HG03571 (cell line): ENCODE measurements around the gene POLR2I.

Experiments used
- ATAC-seq: cut with Tn5 transposase; IDR thresholded peaks from one replicate; pipeline ENCODE4 v1.9.1; 2021; ENCODE audit not compliant: unreplicated experiment

The POLR2I gene

GRCh38 chr19:36114721-36115452 is at the start of gene POLR2I:
Gene POLR2I, minus strand, starts transcription at chr19:36114875. Its CDS starts 19 bp downstream, at chr19:36114856.
- ATAC-seq, result peak; percentile 82

DNA sequence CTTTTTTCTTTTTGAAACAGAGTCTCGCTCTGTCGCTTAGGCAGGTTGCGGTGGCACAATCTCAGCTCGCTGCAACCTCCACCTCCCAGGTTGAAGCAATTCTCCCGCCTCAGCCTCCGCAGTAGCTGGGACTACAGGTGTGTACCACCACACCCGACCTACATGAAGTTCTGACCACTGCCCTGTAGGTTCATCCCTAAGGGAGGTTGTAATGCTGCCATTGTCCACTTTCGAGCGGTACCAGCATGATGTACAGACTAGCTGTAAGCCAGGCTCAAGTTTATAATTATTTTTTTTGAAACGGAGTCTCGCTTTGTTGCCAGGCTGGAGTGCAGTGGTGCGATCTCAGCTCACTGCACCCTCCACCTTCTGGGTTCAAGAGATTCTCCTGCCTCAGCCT is 49.1 kb upstream of the POLR2I start:
- no peak for ATAC-seq

- ATAC-seq, result no peak
These were observed 46.3 kb upstream of the POLR2I start for GRCh38 chr19:36160821-36161596.

- ATAC-seq, result no peak
These were observed 38.5 kb upstream of the POLR2I start for GRCh38 chr19:36153126-36153525.

DNA sequence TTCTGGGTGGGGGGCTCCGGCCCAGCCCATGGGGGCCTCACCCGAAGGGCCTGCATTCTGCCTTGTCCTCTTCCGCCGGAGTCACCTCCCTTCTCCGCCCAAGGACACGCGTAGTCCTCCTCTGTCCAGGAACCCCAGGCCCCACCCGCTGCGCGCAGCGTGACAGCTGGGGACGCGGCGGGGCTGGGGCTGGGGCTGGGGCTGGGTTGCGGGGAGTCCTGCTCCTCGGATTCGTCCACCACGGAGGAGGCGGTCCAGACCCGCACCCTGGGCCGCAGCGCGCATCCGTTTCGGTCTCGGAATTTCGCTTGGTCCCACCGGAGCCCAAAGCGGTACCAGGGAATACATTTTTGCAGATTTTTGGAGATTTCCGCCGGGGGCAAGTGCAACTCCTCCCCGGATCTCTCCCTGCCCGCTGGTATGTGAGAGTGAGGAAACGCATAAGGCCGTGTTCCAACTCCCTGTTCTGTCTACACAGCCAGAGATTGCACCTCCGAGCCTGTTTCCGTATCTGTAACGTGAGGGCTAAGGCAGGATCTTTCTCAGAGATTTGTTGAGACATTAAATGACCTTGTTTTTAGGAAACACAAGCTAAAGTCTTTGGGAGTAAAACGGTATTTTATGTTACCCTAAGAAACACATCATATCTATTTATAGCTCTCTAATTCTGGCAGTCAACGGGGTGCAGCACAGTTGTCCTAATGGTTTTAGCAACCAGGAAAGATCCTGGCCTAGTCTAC is 37.8 kb upstream of the POLR2I start, which contains the start of gene COX7A1:
TSS of gene COX7A1 (minus strand) at position 96 of the 740 bp plus-strand sequence. CDS start at position 56, 40 bp downstream.
- ATAC-seq, result no peak

- no peak for ATAC-seq
These were observed 37.3 kb upstream of the POLR2I start for GRCh38 chr19:36152019-36152351.

DNA sequence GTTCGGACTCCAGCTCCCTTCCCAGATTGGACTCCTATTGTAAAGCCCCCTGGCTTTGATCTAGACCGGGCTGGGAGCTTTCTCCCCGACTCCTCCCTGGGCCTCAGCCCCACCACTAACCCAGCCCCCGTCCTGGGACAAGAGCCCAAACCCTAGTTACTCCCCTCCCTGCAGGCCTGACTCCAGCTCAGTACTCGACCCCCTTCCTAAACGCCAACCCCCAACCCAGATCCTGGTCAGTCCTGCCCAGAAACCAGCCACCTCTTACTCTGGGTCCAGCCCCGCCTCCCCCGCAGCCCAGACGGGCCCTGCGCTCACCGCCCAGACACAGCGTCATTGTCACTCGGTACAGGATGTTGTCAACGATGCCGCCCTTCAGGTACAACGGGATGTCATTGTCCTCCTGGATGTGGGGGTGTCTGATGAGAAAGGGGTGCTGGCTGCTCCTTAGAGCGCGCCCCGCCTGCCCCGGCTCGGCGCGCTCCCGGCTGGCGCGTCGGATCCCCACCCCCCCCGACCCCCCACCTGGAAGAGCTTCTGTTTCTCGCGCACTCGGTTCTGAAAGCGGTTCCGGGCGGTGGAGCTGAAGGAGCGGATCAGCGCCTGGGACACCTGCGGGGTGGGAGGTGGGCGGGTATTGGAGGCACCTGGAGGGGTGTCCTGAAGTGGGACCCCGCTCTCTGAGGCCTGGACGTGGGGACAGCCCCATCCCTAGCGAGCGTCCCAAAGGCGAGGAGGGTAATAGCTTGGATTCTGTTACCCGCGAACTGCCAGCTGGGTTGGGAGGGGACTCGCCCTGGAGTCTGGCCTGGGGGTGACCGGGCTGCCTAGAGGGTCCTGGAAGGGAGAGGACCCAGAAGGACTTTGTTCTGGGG is 36.7 kb upstream of the POLR2I start:
- ATAC-seq, result no peak

DNA sequence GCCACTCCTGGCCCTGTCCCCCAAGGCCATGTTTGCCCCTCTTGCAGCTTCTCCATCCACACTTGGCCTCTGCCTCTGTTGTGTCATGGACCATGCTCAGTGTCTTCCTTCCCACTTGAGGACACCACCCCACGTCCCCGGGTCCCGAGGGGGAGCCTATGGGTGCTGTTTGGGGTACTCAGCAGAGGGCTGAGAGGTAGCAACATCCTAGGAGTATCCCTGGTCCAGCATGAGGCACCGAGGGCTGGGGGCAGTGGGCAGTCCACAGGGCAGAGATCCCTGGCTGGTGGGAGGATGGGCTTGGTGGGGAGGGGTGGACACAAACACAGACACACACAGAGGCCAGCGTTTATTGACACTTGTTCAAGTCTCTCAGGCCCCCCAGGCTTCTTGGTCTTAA is 35.9 kb upstream of the POLR2I start:
- ATAC-seq, result no peak

- no peak for ATAC-seq
These were observed 35.2 kb upstream of the POLR2I start for GRCh38 chr19:36149673-36150406.

GRCh38 chr19:36144624-36145023 is 29.9 kb upstream of the POLR2I start:
- ATAC-seq, result no peak

GRCh38 chr19:36142496-36142895 is 27.8 kb upstream of the POLR2I start:
- no peak for ATAC-seq

DNA sequence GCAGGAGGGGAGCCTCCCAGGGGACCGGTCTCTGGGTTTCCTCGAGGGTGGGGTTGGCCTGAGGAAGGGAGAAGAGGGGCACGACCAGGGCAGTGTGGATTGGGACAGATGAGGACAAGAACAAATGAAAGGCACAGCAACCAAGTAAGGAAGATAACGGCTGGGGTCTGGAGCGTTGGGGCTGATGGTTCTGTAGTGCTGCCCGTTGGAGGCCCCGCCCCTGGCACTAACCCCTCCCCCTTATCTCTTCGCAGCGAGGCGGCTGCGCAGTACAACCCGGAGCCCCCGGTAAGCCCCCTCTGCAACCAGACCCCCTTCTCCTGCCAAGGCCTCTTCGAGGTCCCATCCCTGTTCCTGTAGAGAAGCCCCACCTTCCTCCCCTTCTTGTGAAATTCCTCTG is 27.4 kb upstream of the POLR2I start:
- ATAC-seq, result no peak

GRCh38 chr19:36141039-36141927 is 26.6 kb upstream of the POLR2I start:
- peak; percentile 45 for ATAC-seq

GRCh38 chr19:36140304-36141038 is 25.8 kb upstream of the POLR2I start:
- ATAC-seq, result no peak

DNA sequence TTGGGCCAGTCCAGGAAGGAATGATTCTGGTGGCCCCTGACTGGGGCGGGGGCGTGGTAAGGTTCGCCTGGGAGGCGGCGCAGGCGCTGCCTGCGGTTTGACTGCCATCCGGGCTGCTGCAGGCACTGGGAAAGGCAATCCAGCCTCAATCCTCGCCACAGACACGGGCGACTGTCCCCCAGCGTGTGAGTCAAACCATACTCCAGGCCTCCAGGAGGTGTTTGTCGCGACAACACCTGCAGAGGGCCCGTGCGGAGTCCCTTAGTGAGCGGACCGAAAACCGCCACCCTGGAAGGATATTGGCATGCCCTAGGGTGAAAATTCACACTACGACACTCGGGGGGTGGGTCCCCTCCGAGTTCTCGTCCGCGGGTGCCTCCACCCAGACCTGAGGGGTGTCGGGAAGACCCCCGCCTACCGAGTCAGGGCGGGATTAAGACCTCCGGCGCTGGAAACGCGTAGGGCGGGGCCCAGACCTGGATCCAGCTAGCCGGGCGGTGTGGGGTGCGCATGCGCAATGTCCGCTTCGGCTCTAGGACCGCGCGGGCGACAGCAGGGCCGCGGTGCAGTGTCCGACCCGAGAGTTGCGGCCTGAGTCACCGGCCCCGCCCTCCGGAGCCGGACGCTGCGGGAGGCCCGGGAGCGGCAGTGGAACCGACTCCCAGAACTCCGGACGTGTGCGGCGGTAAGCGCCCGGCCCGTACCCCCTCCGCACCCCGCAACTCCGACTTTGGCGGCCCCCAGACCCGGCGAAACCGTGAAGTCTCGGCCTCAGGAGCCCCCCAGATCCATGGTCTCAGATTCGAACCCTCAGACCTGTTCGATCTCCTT is 25.0 kb upstream of the POLR2I start, which contains the start of gene CAPNS1:
TSS of gene CAPNS1 (plus strand) at position 594 of the 831 bp plus-strand sequence. CDS start 946 bp downstream, outside the sequence.
- peak; percentile 70 for ATAC-seq

DNA sequence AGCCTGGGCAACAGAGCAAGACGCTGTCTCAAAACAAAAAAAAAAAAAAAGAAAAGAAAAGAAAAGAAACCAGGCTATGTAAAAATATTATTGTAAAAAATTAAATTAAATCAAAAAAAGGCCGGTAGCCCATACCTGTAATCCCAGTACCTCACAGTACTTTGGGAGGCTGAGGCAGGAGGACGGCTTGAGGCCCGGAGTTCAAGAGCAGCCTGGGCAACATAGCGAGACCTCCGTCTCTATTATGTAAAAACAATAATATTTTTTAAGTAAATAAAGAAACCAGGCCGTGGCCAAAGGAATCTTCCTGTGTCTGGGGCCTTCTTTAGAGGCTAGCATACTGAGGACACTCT is 24.4 kb upstream of the POLR2I start:
- no peak for ATAC-seq

DNA sequence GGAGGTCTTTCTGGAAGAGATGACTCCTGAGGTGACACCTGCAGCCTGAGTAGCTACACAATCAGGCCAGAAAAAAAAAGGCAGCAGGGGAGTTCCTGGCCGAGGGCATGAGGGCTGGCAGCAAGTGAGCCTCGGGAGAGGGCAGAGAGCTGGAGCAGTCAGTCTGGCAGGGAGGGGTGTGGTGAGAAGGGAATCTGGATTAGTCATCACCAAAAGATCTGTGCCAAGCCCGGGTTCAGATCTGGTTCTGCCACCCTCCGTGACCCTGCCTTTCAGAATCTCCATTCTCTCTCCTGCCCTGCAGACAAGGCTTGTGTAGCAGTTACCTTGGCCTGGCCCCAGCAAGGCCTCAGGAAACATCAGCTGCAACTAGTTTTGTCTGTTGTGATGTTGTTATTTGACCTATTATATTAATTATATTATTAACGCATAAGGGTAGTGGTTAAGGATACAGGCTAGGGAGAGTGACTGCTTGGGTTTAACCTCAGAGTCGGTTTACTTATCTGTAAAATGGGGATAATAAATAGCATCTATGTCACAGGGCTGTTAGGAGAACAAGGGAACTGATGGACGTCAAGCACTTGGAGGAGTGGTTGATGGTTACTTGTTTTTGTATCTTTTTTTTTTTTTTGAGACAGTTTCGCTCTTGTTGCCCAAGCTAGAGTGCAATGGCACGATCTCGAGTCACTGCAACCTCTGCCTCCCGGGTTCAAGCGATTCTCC is 22.4 kb upstream of the POLR2I start:
- ATAC-seq, result no peak
